WTC11 (cell line): ENCODE data around the gene MTPN. TPM values are rescaled to one million over a fixed set of nuclear protein-coding genes. Genes with fewer than 3 reads are reported as not detected.

Experiments used
- ATAC-seq: fragments of 200-7000 bp; cut with Tn5 transposase; 2 replicates; pipeline ENCODE4 v1.10.0; 2021; ENCODE audit warnings: mild to moderate bottlenecking, moderate library complexity
- CTCF ChIA-PET: fragments of 300-600 bp; sonication (Branson Sonifier 250); formaldehyde crosslinking; loops from one replicate; lab custom pipeline; 2021; ENCODE audit warnings: antibody characterized with exemption; lab: Charles Lee
- POLR2A ChIA-PET: fragments of 350-600 bp; sonication (Branson Sonifier 250); formaldehyde crosslinking; loops from one replicate; lab custom pipeline; 2021; ENCODE audit warnings: antibody characterized with exemption; lab: Charles Lee
- DNase-seq: peaks from one replicate; pipeline ENCODE4 v3.0.0; 2021; ENCODE audit warnings: low spot score
- H3K27ac Mint-ChIP-seq: 2 replicates; pipeline ENCODE4 v1.8.0; 2021; ENCODE audit warnings: mixed read lengths
- H3K27me3 Mint-ChIP-seq: 2 replicates; pipeline ENCODE4 v1.8.0; 2021; ENCODE audit warnings: low read depth, mild to moderate bottlenecking, moderate library complexity, mixed read lengths
- H3K36me3 Mint-ChIP-seq: 2 replicates; pipeline ENCODE4 v1.8.0; 2021; ENCODE audit warnings: mixed read lengths
- H3K4me1 Mint-ChIP-seq: 2 replicates; pipeline ENCODE4 v1.8.0; 2022; ENCODE audit warnings: mixed read lengths
- H3K4me3 Mint-ChIP-seq: 2 replicates; pipeline ENCODE4 v1.8.0; 2021; ENCODE audit warnings: mild to moderate bottlenecking, moderate library complexity, mixed read lengths
- H3K9me3 Mint-ChIP-seq: 2 replicates; pipeline ENCODE4 v1.8.0; 2021; ENCODE audit warnings: mixed read lengths
- GABPB1 ChIP-seq: sonication (generic); formaldehyde crosslinking; IDR thresholded peaks from 2 replicates; pipeline ENCODE4 v1.8.1; 2023; ENCODE audit warnings: mild to moderate bottlenecking, missing genetic modification reagents
- GRHL2 ChIP-seq: fragments of 250-450 bp; sonication (Bioruptor Pico); IDR thresholded peaks from 2 replicates; pipeline ENCODE4 v1.8.0; 2022; ENCODE audit warnings: mild to moderate bottlenecking, moderate library complexity; ENCODE audit not compliant: insufficient replicate concordance, severe bottlenecking
- KAT7 ChIP-seq: sonication (generic); formaldehyde crosslinking; IDR thresholded peaks from 2 replicates; pipeline ENCODE4 v1.8.1; 2023; ENCODE audit warnings: missing genetic modification reagents, mild to moderate bottlenecking, borderline replicate concordance
- NFYB ChIP-seq: sonication (generic); formaldehyde crosslinking; conservative IDR thresholded peaks from 2 replicates; pipeline ENCODE4 v1.8.0; 2022; ENCODE audit warnings: low read depth, missing genetic modification reagents
- RORB ChIP-seq: fragments of 250-450 bp; sonication (Bioruptor Pico); IDR thresholded peaks from 2 replicates; pipeline ENCODE4 v1.9.0; 2021; ENCODE audit warnings: mild to moderate bottlenecking
- SMAD4 ChIP-seq: sonication (generic); formaldehyde crosslinking; IDR thresholded peaks from 2 replicates; pipeline ENCODE4 v1.8.0; 2022; ENCODE audit warnings: mild to moderate bottlenecking, missing genetic modification reagents
- SOX15 ChIP-seq: fragments of 250-450 bp; sonication (Bioruptor Pico); IDR thresholded peaks from 2 replicates; pipeline ENCODE4 v1.9.0; 2021; ENCODE audit warnings: mild to moderate bottlenecking
- TEAD4 ChIP-seq: sonication (generic); formaldehyde crosslinking; IDR thresholded peaks from 2 replicates; pipeline ENCODE4 v1.8.0; 2022; ENCODE audit warnings: mild to moderate bottlenecking, missing genetic modification reagents
- ZNF121 ChIP-seq: sonication (generic); formaldehyde crosslinking; IDR thresholded peaks from 2 replicates; pipeline ENCODE4 v1.8.0; 2023; ENCODE audit warnings: missing genetic modification reagents
- ZNF396 ChIP-seq: fragments of 250-450 bp; sonication (Bioruptor Pico); IDR thresholded peaks from 2 replicates; pipeline ENCODE4 v1.8.0; 2021; ENCODE audit warnings: mild to moderate bottlenecking, moderate library complexity, borderline replicate concordance
- ZNF423 ChIP-seq: fragments of 250-450 bp; sonication (Bioruptor Pico); IDR thresholded peaks from 2 replicates; pipeline ENCODE4 v2.1.2; 2022; ENCODE audit warnings: mild to moderate bottlenecking, moderate library complexity
- total RNA-seq: library from RNA; stranded (reverse); gene quantifications from 3 replicates; pipeline ENCODE4 v1.2.3, GENCODE V29; 2021
- TF ChIP-seq, protein P1 (sequence below): sonication (generic); formaldehyde crosslinking; IDR thresholded peaks from 2 replicates; pipeline ENCODE4 v1.8.0; 2023; ENCODE audit warnings: missing genetic modification reagents, mild to moderate bottlenecking, borderline replicate concordance
- TF ChIP-seq, protein P2 (sequence below): fragments of 250-450 bp; sonication (Bioruptor Pico); IDR thresholded peaks from 2 replicates; pipeline ENCODE4 v2.1.2; 2022; ENCODE audit warnings: mild to moderate bottlenecking, moderate library complexity
- TF ChIP-seq, protein P3 (sequence below): fragments of 250-450 bp; sonication (Bioruptor Pico); IDR thresholded peaks from 2 replicates; pipeline ENCODE4 v1.9.0; 2021; ENCODE audit warnings: mild to moderate bottlenecking, borderline replicate concordance
- TF ChIP-seq, protein P4 (sequence below): fragments of 250-450 bp; sonication (Bioruptor Pico); IDR thresholded peaks from 2 replicates; pipeline ENCODE4 v1.9.0; 2021; ENCODE audit warnings: moderate library complexity, mild to moderate bottlenecking, inconsistent platforms, borderline replicate concordance
- TF ChIP-seq, protein P5 (sequence below): sonication (generic); formaldehyde crosslinking; IDR thresholded peaks from 2 replicates; pipeline ENCODE4 v1.8.1; 2023; ENCODE audit warnings: mild to moderate bottlenecking, missing genetic modification reagents, borderline replicate concordance
- TF ChIP-seq, protein P6 (sequence below): sonication (generic); formaldehyde crosslinking; conservative IDR thresholded peaks from 2 replicates; pipeline ENCODE4 v1.8.1; 2022; ENCODE audit warnings: mild to moderate bottlenecking, missing genetic modification reagents

Gene MTPN
- total RNA-seq, 1 experiment from 2014 or later, result 92.5 TPM

DNA sequence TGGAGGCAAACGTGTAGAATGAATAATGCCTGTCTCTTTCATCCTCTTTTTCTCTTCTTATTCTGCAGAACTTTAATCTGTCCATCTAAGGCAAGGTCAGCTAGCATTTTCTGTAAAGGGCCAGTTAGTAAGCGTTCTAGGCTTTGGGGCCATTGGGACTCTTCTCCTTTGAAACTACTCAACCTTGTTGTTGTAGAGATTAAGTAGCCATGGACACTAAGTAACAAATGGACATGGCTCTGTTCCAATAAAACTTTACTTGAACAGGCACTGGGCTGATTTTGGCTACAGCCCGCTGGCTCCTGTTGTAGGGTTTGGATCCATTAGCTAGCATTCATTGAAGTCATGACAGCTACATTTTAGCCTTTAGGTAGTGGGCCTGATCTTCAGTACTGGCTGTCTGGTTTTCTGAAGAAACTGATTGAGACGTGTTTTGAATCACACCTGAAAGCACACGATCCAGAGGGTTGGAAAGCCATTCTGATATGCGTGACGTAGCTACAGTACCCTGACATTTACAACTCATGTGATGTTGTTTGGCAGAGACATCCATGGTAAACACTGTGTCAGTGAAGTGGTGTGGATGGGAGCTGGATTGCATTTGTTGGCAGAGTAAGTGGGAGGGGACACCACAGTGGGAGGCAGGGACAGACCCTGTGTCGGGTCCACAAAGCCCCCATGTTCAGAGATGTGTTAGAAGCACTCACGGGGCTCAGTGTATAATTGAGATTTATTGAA is 92.5 kb downstream of the MTPN start (continued):
- TF ChIP-seq ZNF396 (CRISPR knock-in tag) (no peak), GRHL2 (no peak), NFYB (CRISPR knock-in tag) (no peak), TEAD4 (CRISPR knock-in tag) (no peak)
- TF ChIP-seq, protein P1, sequence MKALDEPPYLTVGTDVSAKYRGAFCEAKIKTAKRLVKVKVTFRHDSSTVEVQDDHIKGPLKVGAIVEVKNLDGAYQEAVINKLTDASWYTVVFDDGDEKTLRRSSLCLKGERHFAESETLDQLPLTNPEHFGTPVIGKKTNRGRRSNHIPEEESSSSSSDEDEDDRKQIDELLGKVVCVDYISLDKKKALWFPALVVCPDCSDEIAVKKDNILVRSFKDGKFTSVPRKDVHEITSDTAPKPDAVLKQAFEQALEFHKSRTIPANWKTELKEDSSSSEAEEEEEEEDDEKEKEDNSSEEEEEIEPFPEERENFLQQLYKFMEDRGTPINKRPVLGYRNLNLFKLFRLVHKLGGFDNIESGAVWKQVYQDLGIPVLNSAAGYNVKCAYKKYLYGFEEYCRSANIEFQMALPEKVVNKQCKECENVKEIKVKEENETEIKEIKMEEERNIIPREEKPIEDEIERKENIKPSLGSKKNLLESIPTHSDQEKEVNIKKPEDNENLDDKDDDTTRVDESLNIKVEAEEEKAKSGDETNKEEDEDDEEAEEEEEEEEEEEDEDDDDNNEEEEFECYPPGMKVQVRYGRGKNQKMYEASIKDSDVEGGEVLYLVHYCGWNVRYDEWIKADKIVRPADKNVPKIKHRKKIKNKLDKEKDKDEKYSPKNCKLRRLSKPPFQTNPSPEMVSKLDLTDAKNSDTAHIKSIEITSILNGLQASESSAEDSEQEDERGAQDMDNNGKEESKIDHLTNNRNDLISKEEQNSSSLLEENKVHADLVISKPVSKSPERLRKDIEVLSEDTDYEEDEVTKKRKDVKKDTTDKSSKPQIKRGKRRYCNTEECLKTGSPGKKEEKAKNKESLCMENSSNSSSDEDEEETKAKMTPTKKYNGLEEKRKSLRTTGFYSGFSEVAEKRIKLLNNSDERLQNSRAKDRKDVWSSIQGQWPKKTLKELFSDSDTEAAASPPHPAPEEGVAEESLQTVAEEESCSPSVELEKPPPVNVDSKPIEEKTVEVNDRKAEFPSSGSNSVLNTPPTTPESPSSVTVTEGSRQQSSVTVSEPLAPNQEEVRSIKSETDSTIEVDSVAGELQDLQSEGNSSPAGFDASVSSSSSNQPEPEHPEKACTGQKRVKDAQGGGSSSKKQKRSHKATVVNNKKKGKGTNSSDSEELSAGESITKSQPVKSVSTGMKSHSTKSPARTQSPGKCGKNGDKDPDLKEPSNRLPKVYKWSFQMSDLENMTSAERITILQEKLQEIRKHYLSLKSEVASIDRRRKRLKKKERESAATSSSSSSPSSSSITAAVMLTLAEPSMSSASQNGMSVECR, result no peak
- TF ChIP-seq, protein P2, sequence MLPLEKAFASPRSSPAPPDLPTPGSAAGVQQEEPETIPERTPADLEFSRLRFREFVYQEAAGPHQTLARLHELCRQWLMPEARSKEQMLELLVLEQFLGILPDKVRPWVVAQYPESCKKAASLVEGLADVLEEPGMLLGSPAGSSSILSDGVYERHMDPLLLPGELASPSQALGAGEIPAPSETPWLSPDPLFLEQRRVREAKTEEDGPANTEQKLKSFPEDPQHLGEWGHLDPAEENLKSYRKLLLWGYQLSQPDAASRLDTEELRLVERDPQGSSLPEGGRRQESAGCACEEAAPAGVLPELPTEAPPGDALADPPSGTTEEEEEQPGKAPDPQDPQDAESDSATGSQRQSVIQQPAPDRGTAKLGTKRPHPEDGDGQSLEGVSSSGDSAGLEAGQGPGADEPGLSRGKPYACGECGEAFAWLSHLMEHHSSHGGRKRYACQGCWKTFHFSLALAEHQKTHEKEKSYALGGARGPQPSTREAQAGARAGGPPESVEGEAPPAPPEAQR (CRISPR knock-in tag), result no peak

DNA sequence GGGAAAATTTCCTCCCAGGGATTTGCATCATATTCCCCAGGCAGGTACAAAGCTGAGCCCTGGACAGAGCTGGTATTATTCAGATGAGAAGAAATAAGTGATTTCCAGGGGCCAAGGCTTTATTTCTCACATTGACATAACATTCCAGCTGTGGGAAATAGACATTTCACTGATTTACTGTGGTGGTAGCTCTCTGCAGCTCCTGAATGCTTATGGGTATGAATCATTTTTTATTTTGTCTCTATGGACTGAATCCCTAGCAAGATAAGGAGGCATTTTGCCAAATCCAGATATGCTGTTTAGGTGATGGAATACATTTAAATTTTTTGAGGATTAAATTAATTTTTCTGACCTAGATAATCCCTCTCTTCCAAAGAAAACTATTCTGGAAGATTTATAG is 97.9 kb downstream of the MTPN start:
- DNase-seq, result no peak
- H3K4me3 Mint-ChIP-seq, result no peak overlapping the region
- peaks cover 6% of the 10 kb centered on the region for H3K9me3 Mint-ChIP-seq
- no peaks in the 10 kb centered on the region for H3K4me1 Mint-ChIP-seq
- H3K36me3 Mint-ChIP-seq, result no peaks in the 10 kb centered on the region
- ATAC-seq, result no peak
- no peak overlapping the region for H3K27ac Mint-ChIP-seq
- POLR2A ChIA-PET, result no interaction called here
- H3K27me3 Mint-ChIP-seq, result no peaks in the 10 kb centered on the region
- CTCF ChIA-PET, result interaction anchor here (1.0 kb wide), 1 partner anchor 175 kb away, joined by 3 read pairs; no protein-coding TSS in a partner anchor
- TF ChIP-seq, protein P3, sequence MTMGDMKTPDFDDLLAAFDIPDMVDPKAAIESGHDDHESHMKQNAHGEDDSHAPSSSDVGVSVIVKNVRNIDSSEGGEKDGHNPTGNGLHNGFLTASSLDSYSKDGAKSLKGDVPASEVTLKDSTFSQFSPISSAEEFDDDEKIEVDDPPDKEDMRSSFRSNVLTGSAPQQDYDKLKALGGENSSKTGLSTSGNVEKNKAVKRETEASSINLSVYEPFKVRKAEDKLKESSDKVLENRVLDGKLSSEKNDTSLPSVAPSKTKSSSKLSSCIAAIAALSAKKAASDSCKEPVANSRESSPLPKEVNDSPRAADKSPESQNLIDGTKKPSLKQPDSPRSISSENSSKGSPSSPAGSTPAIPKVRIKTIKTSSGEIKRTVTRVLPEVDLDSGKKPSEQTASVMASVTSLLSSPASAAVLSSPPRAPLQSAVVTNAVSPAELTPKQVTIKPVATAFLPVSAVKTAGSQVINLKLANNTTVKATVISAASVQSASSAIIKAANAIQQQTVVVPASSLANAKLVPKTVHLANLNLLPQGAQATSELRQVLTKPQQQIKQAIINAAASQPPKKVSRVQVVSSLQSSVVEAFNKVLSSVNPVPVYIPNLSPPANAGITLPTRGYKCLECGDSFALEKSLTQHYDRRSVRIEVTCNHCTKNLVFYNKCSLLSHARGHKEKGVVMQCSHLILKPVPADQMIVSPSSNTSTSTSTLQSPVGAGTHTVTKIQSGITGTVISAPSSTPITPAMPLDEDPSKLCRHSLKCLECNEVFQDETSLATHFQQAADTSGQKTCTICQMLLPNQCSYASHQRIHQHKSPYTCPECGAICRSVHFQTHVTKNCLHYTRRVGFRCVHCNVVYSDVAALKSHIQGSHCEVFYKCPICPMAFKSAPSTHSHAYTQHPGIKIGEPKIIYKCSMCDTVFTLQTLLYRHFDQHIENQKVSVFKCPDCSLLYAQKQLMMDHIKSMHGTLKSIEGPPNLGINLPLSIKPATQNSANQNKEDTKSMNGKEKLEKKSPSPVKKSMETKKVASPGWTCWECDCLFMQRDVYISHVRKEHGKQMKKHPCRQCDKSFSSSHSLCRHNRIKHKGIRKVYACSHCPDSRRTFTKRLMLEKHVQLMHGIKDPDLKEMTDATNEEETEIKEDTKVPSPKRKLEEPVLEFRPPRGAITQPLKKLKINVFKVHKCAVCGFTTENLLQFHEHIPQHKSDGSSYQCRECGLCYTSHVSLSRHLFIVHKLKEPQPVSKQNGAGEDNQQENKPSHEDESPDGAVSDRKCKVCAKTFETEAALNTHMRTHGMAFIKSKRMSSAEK (CRISPR knock-in tag), result no peak
- TF ChIP-seq, protein P4, sequence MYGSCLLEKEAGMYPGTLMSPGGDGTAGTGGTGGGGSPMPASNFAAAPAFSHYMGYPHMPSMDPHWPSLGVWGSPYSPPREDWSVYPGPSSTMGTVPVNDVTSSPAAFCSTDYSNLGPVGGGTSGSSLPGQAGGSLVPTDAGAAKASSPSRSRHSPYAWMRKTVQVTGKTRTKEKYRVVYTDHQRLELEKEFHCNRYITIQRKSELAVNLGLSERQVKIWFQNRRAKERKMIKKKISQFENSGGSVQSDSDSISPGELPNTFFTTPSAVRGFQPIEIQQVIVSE, result no peak
- TF ChIP-seq SOX15 (CRISPR knock-in tag) (no peak), ZNF423 (no peak), RORB (CRISPR knock-in tag) (no peak), SMAD4 (CRISPR knock-in tag) (no peak), KAT7 (CRISPR knock-in tag) (no peak), GABPB1 (no peak), ZNF121 (CRISPR knock-in tag) (no peak)
- TF ChIP-seq, protein P5, sequence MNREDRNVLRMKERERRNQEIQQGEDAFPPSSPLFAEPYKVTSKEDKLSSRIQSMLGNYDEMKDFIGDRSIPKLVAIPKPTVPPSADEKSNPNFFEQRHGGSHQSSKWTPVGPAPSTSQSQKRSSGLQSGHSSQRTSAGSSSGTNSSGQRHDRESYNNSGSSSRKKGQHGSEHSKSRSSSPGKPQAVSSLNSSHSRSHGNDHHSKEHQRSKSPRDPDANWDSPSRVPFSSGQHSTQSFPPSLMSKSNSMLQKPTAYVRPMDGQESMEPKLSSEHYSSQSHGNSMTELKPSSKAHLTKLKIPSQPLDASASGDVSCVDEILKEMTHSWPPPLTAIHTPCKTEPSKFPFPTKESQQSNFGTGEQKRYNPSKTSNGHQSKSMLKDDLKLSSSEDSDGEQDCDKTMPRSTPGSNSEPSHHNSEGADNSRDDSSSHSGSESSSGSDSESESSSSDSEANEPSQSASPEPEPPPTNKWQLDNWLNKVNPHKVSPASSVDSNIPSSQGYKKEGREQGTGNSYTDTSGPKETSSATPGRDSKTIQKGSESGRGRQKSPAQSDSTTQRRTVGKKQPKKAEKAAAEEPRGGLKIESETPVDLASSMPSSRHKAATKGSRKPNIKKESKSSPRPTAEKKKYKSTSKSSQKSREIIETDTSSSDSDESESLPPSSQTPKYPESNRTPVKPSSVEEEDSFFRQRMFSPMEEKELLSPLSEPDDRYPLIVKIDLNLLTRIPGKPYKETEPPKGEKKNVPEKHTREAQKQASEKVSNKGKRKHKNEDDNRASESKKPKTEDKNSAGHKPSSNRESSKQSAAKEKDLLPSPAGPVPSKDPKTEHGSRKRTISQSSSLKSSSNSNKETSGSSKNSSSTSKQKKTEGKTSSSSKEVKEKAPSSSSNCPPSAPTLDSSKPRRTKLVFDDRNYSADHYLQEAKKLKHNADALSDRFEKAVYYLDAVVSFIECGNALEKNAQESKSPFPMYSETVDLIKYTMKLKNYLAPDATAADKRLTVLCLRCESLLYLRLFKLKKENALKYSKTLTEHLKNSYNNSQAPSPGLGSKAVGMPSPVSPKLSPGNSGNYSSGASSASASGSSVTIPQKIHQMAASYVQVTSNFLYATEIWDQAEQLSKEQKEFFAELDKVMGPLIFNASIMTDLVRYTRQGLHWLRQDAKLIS, result no peak
- TF ChIP-seq, protein P6, sequence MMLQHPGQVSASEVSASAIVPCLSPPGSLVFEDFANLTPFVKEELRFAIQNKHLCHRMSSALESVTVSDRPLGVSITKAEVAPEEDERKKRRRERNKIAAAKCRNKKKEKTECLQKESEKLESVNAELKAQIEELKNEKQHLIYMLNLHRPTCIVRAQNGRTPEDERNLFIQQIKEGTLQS (CRISPR knock-in tag), result no peak
- TF ChIP-seq, all 79 proteins: peak for 0
